SH-SY5Y (cell line): ENCODE measurements around the gene LRMDA.

ENCODE experiments used
- GATA2 ChIP-seq: IDR thresholded peaks from 2 replicates; pipeline ENCODE4 v1.6.1; 2011; ENCODE audit warnings: mild to moderate bottlenecking, low read depth, low read length
- GATA3 ChIP-seq: IDR thresholded peaks from 2 replicates; pipeline ENCODE4 v1.6.1; 2011; ENCODE audit warnings: low read depth, mild to moderate bottlenecking, low read length, moderate library complexity

DNA sequence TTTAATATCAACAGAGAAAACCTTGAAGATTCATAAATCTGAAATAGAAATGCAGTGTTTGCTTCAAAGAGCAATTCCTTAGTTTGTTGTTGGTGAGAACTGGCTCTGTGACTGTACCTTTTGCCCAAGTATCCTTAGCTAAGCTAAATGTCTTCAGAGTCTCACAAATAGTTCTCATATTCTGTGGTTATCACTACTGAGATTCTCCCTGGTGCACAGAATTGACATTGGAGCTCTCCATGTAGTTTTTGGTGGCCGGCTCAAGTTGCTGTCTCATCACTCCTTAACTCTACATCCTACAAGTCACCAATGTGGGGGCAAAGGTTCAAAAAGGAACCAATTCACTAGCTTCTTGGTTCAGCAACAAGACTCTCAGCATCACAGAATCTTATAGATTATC, 780.3 kb downstream of the LRMDA start:
- TF ChIP-seq GATA2, result no peak
- no peak for TF ChIP-seq GATA3
